ENCODE measurements around the gene ANKHD1.

DNA sequence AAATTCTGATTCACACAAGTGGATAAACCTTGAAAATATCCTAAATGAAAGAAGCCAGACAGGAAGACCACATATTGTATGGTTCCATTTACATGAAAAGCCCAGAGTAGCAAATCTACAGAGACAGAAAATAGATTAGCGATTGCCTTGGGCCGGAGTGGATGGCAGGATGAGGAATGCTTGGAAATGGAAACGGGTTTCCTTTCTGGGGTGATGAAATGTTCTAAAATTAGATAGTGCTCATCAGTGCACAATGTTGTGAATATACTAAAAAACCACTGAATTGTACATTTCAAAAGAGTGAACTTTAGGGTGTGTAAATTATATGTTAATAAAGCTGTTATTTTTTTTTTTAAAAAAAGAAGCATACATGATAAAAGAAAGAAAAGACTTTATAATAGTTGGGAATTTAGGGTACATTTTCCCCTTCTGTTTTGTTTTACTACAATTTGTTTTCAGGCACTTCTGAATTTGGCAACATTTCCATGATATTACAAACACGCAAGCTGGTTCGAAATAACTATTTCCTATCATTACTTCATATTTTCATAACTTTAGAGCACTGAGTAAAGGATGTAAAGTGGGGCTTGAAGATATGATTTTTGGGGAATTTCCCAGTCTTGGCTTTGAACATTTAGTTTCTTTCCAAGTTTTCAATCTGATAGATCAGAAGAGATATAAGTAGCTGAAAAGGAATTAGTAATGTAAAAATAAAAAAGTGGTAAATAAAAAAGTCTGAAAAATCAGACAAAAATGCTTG, 186.9 kb downstream of the ANKHD1 start:
- TF ChIP-seq, protein P1, sequence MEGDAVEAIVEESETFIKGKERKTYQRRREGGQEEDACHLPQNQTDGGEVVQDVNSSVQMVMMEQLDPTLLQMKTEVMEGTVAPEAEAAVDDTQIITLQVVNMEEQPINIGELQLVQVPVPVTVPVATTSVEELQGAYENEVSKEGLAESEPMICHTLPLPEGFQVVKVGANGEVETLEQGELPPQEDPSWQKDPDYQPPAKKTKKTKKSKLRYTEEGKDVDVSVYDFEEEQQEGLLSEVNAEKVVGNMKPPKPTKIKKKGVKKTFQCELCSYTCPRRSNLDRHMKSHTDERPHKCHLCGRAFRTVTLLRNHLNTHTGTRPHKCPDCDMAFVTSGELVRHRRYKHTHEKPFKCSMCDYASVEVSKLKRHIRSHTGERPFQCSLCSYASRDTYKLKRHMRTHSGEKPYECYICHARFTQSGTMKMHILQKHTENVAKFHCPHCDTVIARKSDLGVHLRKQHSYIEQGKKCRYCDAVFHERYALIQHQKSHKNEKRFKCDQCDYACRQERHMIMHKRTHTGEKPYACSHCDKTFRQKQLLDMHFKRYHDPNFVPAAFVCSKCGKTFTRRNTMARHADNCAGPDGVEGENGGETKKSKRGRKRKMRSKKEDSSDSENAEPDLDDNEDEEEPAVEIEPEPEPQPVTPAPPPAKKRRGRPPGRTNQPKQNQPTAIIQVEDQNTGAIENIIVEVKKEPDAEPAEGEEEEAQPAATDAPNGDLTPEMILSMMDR (IDR thresholded peaks at IDR 0.05), result no peak
- no peak for TF ChIP-seq EP300 (IDR thresholded peaks at IDR 0.05)

Measured in ovary (tissue), 3 donors.